HL-60/S4 treated with phorbol 12-myristate 13-acetate at 8.2 ng/mL for 4 days and 3 days (cell line): ENCODE data around the gene PCDHAC2.

Experiments used
- in situ Hi-C: fragments of 300-500 bp; cut with MboI; formaldehyde crosslinking; loops from 2 replicates; pipeline ENCODE4 v1.15.0; 2022; ENCODE audit warnings: low sequenced_read_pairs

PCDHAC2 gene

GRCh38 chr5:140966293-140967225 is at the start of gene PCDHAC2:
Gene PCDHAC2 (plus strand): TSS chr5:140966476. CDS start chr5:140966767, 291 bp downstream.
- in situ Hi-C loops, result no loop called here

GRCh38 chr5:140923601-140924000 is 42.7 kb upstream of the PCDHAC2 start:
- in situ Hi-C loops, result no loop called here

GRCh38 chr5:140925806-140926442 is 40.4 kb upstream of the PCDHAC2 start, which contains the start of gene PCDHAC1:
Gene PCDHAC1 (plus strand): TSS chr5:140926299. CDS start chr5:140926893, 594 bp downstream.
- in situ Hi-C loops, result no loop called here

GRCh38 chr5:140926443-140927227 is 39.6 kb upstream of the PCDHAC2 start:
- in situ Hi-C loops, result no loop called here

- in situ Hi-C loops, result no loop called here
Measured at GRCh38 chr5:140927228-140927573, 39.1 kb upstream of the PCDHAC2 start.

- in situ Hi-C loops, result no loop called here
Measured at GRCh38 chr5:140934964-140935606, 31.2 kb upstream of the PCDHAC2 start.

- in situ Hi-C loops, result no loop called here
Measured at GRCh38 chr5:140946578-140946977, 19.7 kb upstream of the PCDHAC2 start.

GRCh38 chr5:140951636-140952035 is 14.6 kb upstream of the PCDHAC2 start:
- in situ Hi-C loops, result no loop called here

GRCh38 chr5:140953234-140953633 is 13.0 kb upstream of the PCDHAC2 start:
- in situ Hi-C loops, result no loop called here

GRCh38 chr5:140962190-140962589 is 4.1 kb upstream of the PCDHAC2 start:
- in situ Hi-C loops, result no loop called here

GRCh38 chr5:140964356-140964755 is 1.9 kb upstream of the PCDHAC2 start:
- in situ Hi-C loops, result no loop called here

- in situ Hi-C loops, result no loop called here
Measured at GRCh38 chr5:140965905-140966292, 377 bp upstream of the PCDHAC2 start.

- in situ Hi-C loops, result no loop called here
Measured at GRCh38 chr5:140967226-140967893, 1.1 kb downstream of the PCDHAC2 start.

GRCh38 chr5:140969880-140970279 is 3.6 kb downstream of the PCDHAC2 start:
- in situ Hi-C loops, result no loop called here

- in situ Hi-C loops, result no loop called here
Measured at GRCh38 chr5:140973550-140973949, 7.3 kb downstream of the PCDHAC2 start.

- in situ Hi-C loops, result no loop called here
Measured at GRCh38 chr5:140977003-140977402, 10.7 kb downstream of the PCDHAC2 start.

- in situ Hi-C loops, result no loop called here
Measured at GRCh38 chr5:140978260-140978659, 12.0 kb downstream of the PCDHAC2 start.

GRCh38 chr5:140978983-140979382 is 12.7 kb downstream of the PCDHAC2 start:
- in situ Hi-C loops, result no loop called here

GRCh38 chr5:140982083-140982716 is 15.9 kb downstream of the PCDHAC2 start:
- in situ Hi-C loops, result no loop called here

GRCh38 chr5:140986117-140986521 is 19.8 kb downstream of the PCDHAC2 start:
- in situ Hi-C loops, result no loop called here
